NCI-H128 (cell line): ENCODE results near the gene DGLUCY.
"Not testable (repeated sequence)": the region's sequence is repeated elsewhere in the genome, so short reads cannot be mapped to it uniquely, and the experiment has no call there.

Experiments
- DNase-seq: peaks from one replicate; lab custom pipeline; 2025; ENCODE audit not compliant: unreplicated experiment; lab: John Stamatoyannopoulos, UW

Gene DGLUCY

GRCh38 chr14:91103116-91103515, 10.8 kb upstream of the DGLUCY start:
- DNase-seq: no peak

- no peak for DNase-seq
Measured at GRCh38 chr14:91108941-91109611, 4.8 kb upstream of the DGLUCY start.

- DNase-seq: no peak
Measured at GRCh38 chr14:91111443-91111842, 2.4 kb upstream of the DGLUCY start.

DNA sequence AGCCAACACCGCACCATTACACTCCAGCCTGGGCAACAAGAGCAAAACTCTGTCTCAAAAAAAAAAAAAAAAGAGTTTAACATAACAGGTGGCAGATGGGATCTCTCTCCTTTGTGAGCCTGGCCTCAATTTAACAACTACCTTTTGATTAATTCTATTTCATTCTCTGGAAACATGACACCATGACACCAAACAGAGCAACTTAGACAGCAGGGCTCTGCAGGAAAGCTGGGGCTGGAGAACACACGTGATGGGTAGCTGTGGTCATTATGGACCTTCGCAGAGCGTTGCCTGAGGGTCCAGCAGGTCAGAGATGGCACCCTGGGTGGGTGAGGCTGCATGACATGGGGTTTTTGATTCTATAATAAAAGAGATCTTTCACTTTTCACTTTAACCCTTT, 1.7 kb upstream of the DGLUCY start:
- no peak for DNase-seq

- peak; percentile 25 for DNase-seq
Measured at GRCh38 chr14:91114079-91115065, 499 bp downstream of the DGLUCY start.

GRCh38 chr14:91115986-91116770, 2.3 kb downstream of the DGLUCY start:
- DNase-seq: no peak

- no peak for DNase-seq
Measured at GRCh38 chr14:91116913-91117588, 3.2 kb downstream of the DGLUCY start.

DNA sequence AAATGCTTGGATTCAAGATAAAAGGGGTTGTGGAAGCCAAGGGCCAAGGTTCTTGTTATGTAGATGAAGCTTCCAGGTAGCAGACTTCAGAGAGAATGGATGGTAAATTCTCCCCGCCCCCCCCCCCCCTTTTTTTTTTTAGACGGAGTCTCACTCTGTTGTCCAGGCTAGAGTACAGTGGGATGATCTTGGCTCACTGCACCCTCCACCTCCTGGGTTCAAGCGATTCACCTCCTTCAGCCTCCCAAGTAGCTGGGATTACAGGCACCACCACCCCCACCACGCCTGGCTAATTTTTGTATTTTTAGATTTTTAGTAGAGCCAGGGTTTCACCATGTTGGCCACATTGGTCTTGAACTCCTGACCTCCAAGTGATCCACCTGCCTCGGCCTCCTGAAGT, 4.1 kb downstream of the DGLUCY start:
- DNase-seq: no peak

- no peak for DNase-seq
Measured at GRCh38 chr14:91118511-91119068, 4.7 kb downstream of the DGLUCY start.

- DNase-seq: no peak
Measured at GRCh38 chr14:91119556-91120311, 5.9 kb downstream of the DGLUCY start.

DNA sequence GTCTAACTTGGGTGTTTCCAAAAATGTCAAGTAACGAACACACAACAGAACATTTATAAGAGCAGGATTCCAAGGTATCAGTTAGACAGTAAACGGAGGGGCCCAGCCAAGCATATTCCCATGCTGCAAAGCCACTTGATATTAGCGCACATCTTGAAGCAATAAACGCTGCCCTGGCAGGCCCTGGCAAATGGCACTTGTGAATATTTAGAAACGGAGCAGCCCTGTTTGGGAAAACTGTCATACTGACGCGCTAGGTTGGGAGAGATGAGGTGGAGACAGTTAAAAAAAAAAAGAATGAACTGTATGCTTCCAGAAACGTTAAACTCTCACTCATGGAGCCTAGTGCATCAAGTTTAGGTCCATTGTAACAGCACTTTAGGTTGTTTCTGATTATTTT, 9.3 kb downstream of the DGLUCY start:
- DNase-seq: no peak

DNA sequence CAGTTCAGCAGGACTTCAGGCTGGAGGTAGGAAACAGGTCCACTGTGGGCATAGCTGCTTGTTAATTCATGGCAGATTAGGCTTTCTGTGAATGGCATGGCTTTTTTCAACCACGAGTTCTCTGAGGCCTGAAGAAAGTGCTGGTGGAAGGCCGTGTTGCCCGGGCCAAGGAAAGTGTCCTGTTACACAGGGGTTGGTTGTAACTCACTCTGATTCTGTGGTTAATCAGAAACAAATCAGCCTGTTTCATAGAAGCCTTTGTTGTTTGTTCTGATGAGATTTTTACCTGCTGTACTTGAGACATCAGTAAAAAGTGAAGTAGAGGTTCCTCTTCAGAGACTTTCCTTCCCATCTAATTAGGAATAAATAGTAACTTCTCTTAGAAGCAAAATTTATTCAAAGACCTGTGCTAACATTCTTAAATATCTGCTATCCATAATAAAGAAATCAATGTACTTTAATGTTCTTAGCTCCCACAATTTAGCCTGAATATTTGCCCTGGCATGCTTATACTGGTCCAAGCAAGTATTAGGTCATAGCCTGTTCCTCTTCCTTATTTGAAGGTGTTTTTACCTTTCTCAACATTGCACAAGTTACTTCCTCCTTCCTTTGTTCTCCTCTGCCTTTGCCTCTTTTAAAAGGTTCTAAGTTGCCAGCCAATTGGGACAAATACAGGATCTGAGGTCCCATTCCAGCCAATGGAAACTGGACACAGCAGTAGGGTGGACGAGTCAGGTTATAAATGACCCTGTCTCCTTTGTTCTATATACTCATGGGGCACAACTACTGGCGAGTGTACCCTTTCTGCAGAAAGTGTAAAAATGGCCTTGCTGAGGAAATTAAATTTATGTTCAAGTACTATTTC, 10.8 kb downstream of the DGLUCY start:
- not testable (repeated sequence) for DNase-seq

GRCh38 chr14:91125271-91125660, 11.4 kb downstream of the DGLUCY start:
- no peak for DNase-seq

- no peak for DNase-seq
Measured at GRCh38 chr14:91125801-91126200, 11.9 kb downstream of the DGLUCY start.

DNA sequence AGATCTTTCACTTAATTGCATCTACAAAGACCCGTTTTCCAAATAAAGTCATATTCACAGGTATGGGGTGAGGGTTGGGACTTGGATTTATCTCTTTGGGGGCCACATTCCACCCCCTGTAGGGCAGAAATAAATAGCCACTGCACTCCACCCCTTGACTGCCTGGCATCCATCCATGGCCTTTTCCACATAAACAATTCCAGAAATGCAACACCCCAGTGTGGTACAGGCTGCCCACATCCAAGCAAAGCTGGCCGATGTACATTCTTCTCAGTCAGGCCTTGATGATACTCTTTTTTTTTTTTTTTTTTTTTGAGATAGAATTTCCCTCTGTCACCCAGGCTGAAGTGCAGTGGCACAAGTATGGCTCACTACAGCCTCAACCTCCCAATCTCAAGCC, 12.9 kb downstream of the DGLUCY start:
- DNase-seq: no peak

- DNase-seq: no peak
Measured at GRCh38 chr14:91127401-91127801, 13.5 kb downstream of the DGLUCY start.

DNA sequence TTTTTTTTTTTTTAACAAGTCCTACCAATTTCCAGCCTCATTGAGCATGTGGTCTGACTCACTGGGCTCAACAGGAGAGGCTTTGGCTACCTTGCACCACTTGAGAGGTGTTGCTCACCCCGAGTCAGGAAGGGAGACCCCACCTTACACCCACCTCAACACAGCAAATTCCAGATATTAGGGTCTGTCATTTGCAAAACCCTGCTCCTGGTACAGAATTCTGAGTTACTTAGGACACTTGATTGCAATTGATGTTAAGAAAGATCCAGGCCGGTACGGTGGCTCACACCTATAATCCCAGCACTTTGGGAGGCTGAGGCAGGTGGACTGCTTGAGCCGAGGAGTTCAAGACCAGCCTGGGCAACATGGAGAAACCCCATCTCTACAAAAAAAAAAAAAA, 14.1 kb downstream of the DGLUCY start:
- no peak for DNase-seq

- DNase-seq: no peak
Measured at GRCh38 chr14:91128699-91129098, 14.8 kb downstream of the DGLUCY start.

GRCh38 chr14:91129261-91129660, 15.4 kb downstream of the DGLUCY start:
- DNase-seq: no peak
